Measurements from ENCODE around the gene ATG7. TPM values are rescaled to one million over a fixed set of nuclear protein-coding genes. Genes with fewer than 3 reads are reported as not detected.

The ATG7 gene
- total RNA-seq, 2 experiments from 2014 or later, result 21.7 to 28.4 TPM

GRCh38 chr3:11351451-11351850 lies 79.3 kb downstream of the ATG7 start:
- ChIA-PET POLR2A (interaction anchor here (0.7 to 1.4 kb wide), 2 partner anchors 27 to 124 kb away, joined by 5 read pairs; no protein-coding TSS in a partner anchor), CTCF (ENCODE audit: unreplicated experiment) (no interaction called here)
- Histone ChIP-seq H3K9me2 (ENCODE audit: insufficient read depth, low read length) (no peaks in the 10 kb centered on the region), H3K36me3 (ENCODE audit: insufficient read depth, low read length) (peaks cover 16% of the 10 kb centered on the region; the same call in 1 of the 2 replicates), H3K79me2 (ENCODE audit: insufficient read depth, low read depth, low read length) (no peaks in the 10 kb centered on the region), H4K20me1 (ENCODE audit: insufficient read depth, low read length) (no peaks in the 10 kb centered on the region), H3K4me2 (ENCODE audit: low read length) (no peak overlapping the region), H2AFZ (ENCODE audit: low read length) (no peak overlapping the region), H3K4me3 (ENCODE audit: low read depth, low read length, poor library complexity, severe bottlenecking) (no peak overlapping the region), H3K27ac (ENCODE audit: low read depth, low read length, poor library complexity, severe bottlenecking) (no peak overlapping the region), H3K9me3 (ENCODE audit: low read length) (no peaks in the 10 kb centered on the region), H3K4me1 (ENCODE audit: insufficient read depth, low read length, poor library complexity, severe bottlenecking) (no peaks in the 10 kb centered on the region)
- BruUV-seq (replicated peaks), result no TSS peak
- TF ChIP-seq EZH2phosphoT487 (IDR thresholded peaks at IDR 0.05; ENCODE audit: borderline replicate concordance, low read depth, low read length) (no peak), CTCF (conservative IDR thresholded peaks at IDR 0.05; ENCODE audit: low read length) (no peak)
- intact Hi-C loops (cut with micrococcal nuclease; ENCODE audit: unreplicated experiment), result no loop called here
- DNase-seq (ENCODE audit: low spot score), result no peak

GRCh38 chr3:11356269-11356668 lies 84.1 kb downstream of the ATG7 start:
- Histone ChIP-seq H3K4me2 (ENCODE audit: low read length) (no peak overlapping the region), H3K27ac (ENCODE audit: low read depth, low read length, poor library complexity, severe bottlenecking) (no peak overlapping the region), H3K4me1 (ENCODE audit: insufficient read depth, low read length, poor library complexity, severe bottlenecking) (no peaks in the 10 kb centered on the region), H4K20me1 (ENCODE audit: insufficient read depth, low read length) (no peaks in the 10 kb centered on the region), H3K79me2 (ENCODE audit: insufficient read depth, low read depth, low read length) (no peaks in the 10 kb centered on the region), H3K9me2 (ENCODE audit: insufficient read depth, low read length) (no peaks in the 10 kb centered on the region), H3K4me3 (ENCODE audit: low read depth, low read length, poor library complexity, severe bottlenecking) (no peak overlapping the region), H2AFZ (ENCODE audit: low read length) (no peak overlapping the region), H3K36me3 (ENCODE audit: insufficient read depth, low read length) (peaks cover 12% of the 10 kb centered on the region; the same call in 1 of the 2 replicates), H3K9me3 (ENCODE audit: low read length) (no peaks in the 10 kb centered on the region)
- no peak for TF ChIP-seq EZH2phosphoT487 (IDR thresholded peaks at IDR 0.05; ENCODE audit: borderline replicate concordance, low read depth, low read length)
- no peak for TF ChIP-seq CTCF (conservative IDR thresholded peaks at IDR 0.05; ENCODE audit: low read length)
- DNase-seq (ENCODE audit: low spot score), result no peak
- no TSS peak for BruUV-seq (replicated peaks)
- intact Hi-C loops (cut with micrococcal nuclease; ENCODE audit: unreplicated experiment), result no loop called here
- ChIA-PET POLR2A (interaction anchor here (0.6 to 0.7 kb wide), 2 partner anchors 9 to 10 kb away, joined by 3 to 4 read pairs; no protein-coding TSS in a partner anchor), CTCF (ENCODE audit: unreplicated experiment) (no interaction called here)

- H3K4me1 ChIP-seq (ENCODE audit: insufficient read depth, low read length, poor library complexity, severe bottlenecking), result peaks cover 4% of the 10 kb centered on the region
- no peak overlapping the region for H3K4me3 ChIP-seq (ENCODE audit: low read depth, low read length, poor library complexity, severe bottlenecking)
- TF ChIP-seq CTCF (conservative IDR thresholded peaks at IDR 0.05; ENCODE audit: low read length) (no peak), EZH2phosphoT487 (IDR thresholded peaks at IDR 0.05; ENCODE audit: borderline replicate concordance, low read depth, low read length) (no peak)
- no peak overlapping the region for H3K27ac ChIP-seq (ENCODE audit: low read depth, low read length, poor library complexity, severe bottlenecking)
- intact Hi-C loops (cut with micrococcal nuclease; ENCODE audit: unreplicated experiment), result no loop called here
- ChIA-PET CTCF (ENCODE audit: unreplicated experiment) (no interaction called here), POLR2A (interaction anchor here (0.6 kb wide), 1 partner anchor 65 kb away, joined by 3 read pairs; no protein-coding TSS in a partner anchor)
- no peaks in the 10 kb centered on the region for H3K9me3 ChIP-seq (ENCODE audit: low read length)
- peaks cover 42% of the 10 kb centered on the region; the same call in 1 of the 2 replicates for H3K36me3 ChIP-seq (ENCODE audit: insufficient read depth, low read length)
- no peak overlapping the region for H3K4me2 ChIP-seq (ENCODE audit: low read length)
- H3K9me2 ChIP-seq (ENCODE audit: insufficient read depth, low read length), result no peaks in the 10 kb centered on the region
- H4K20me1 ChIP-seq (ENCODE audit: insufficient read depth, low read length), result no peaks in the 10 kb centered on the region
- no peak overlapping the region for H2AFZ ChIP-seq (ENCODE audit: low read length)
- H3K79me2 ChIP-seq (ENCODE audit: insufficient read depth, low read depth, low read length), result no peaks in the 10 kb centered on the region
- no peak for DNase-seq (ENCODE audit: low spot score)
- no TSS peak for BruUV-seq (replicated peaks)
These were observed 90.4 kb downstream of the ATG7 start for GRCh38 chr3:11362600-11362999.

Measured in OCI-LY7 (cell line).